ENCODE data around the gene LMF2.

The LMF2 gene

DNA sequence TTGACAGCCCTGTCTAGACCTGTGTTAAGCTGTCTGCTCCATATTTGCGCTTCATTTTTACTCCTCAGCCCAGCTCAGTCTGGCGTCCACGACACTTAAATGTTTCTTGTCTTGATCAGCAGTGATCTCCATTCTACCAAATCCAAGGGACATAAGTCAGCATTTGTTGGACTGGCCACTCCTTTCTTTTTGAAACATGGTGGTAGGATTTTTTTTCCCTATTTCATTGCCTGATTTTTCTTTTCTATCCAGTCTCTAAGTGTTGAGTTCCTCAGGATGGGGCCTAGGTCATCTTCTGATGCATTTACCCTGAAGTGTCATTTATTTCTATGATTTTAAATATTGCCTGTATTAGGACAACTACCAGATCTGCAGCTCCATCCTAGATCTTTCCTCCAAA lies 1.4 kb upstream of the LMF2 start:
- TF ChIP-seq, protein P1, sequence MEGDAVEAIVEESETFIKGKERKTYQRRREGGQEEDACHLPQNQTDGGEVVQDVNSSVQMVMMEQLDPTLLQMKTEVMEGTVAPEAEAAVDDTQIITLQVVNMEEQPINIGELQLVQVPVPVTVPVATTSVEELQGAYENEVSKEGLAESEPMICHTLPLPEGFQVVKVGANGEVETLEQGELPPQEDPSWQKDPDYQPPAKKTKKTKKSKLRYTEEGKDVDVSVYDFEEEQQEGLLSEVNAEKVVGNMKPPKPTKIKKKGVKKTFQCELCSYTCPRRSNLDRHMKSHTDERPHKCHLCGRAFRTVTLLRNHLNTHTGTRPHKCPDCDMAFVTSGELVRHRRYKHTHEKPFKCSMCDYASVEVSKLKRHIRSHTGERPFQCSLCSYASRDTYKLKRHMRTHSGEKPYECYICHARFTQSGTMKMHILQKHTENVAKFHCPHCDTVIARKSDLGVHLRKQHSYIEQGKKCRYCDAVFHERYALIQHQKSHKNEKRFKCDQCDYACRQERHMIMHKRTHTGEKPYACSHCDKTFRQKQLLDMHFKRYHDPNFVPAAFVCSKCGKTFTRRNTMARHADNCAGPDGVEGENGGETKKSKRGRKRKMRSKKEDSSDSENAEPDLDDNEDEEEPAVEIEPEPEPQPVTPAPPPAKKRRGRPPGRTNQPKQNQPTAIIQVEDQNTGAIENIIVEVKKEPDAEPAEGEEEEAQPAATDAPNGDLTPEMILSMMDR (IDR thresholded peaks at IDR 0.05; ENCODE audit: control insufficient read depth, insufficient read depth, low read depth, low read length, missing control alignments) = no peak
- no peak for DNase-seq (ENCODE audit: low read depth)
- peak overlapping the region; percentile 84 for H3K4me3 ChIP-seq (ENCODE audit: control insufficient read depth, low read depth, low read length)

DNA sequence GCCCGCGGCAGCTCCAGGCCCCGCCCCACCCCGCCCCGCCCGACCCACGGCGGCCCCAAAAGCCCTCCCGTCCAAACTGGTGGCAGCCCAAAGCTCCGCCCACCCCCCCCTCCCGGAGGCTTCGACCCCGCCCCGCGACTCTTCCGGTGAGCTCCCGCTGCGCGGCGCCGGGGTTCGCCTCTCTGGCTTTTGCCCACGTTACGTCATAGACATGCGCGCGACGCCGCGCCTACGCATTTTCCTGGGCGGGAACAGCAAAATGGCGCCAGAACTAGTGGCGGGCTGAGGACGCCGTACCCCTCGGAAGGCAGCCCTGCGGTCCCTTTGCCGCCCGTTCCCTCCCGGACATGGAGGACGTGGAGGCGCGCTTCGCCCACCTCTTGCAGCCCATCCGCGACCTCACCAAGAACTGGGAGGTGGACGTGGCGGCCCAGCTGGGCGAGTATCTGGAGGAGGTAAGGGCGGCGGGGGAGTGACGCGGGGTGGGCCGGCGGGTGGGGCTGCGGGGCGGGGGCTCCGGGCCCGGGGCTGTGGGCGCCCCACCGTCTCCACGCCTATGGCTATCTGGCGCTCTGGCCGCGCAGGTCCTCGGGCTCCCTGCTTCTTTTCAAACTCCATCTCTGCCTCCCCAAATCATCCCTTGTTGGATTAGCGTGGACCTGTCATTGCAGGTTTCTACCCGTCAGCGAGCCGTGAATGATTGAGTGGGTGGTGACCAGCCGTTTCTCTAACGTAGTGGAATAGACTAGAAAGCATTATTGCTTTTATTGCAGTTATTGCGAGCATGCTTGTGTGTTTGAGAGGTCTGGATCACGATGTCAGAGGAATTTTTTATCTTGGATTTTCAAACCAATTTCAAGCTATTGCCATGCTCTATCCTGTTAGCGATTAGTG lies 736 bp upstream of the LMF2 start, which contains the start of gene NCAPH2:
TSS of gene NCAPH2 (plus strand) at position 234 of the 894 bp plus-strand sequence. CDS start at position 348, 114 bp downstream.
- H3K4me3 ChIP-seq (ENCODE audit: control insufficient read depth, low read depth, low read length) = peak within 1 kb of the TSS; percentile 100
- TF ChIP-seq, protein P1 (IDR thresholded peaks at IDR 0.05; ENCODE audit: control insufficient read depth, insufficient read depth, low read depth, low read length, missing control alignments) = no peak
- DNase-seq (ENCODE audit: low read depth) = peak; percentile 76

DNA sequence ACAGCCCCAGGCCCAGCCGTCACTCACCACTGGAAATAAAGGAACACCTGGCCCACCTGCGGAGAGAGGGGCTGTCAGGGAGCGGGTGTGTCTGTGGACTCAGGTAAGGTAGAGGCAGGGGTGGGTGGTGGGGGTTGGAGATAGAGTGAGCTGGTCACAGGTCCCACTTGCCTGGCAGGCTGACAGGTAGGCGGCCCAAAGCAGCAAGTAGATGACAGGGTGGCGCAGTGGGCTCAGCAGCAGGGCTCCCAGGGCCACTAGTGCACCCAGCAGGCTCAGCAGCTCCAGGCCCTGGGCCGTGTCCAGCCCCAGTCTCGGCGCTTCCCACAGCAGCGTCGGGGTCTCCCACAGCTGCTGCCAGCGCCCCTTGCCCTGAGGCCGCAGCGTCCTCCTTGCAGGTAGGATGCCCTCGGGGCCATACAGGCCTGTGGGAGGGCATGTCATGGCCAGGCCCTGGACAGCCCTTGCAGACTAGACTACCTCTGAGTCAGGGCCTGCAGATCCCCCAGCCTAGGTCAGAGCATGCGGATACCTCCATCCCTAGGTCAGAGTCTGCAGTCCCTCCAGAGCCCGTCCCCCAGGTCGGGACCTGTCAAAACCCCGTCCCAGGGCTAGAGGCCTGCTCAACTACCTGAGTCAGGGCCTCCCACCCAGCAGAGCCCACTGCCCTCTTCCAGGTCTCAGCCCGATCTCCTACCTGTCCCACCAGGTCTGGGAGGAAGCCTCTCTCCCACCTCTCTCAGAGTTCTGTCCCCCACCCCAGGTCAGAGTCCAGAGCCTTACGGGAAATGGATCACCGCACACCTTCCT lies 686 bp downstream of the LMF2 start:
- H3K4me3 ChIP-seq (ENCODE audit: control insufficient read depth, low read depth, low read length) = peak overlapping the region; percentile 100
- no peak for DNase-seq (ENCODE audit: low read depth)
- TF ChIP-seq, protein P1 (IDR thresholded peaks at IDR 0.05; ENCODE audit: control insufficient read depth, insufficient read depth, low read depth, low read length, missing control alignments) = no peak

DNA sequence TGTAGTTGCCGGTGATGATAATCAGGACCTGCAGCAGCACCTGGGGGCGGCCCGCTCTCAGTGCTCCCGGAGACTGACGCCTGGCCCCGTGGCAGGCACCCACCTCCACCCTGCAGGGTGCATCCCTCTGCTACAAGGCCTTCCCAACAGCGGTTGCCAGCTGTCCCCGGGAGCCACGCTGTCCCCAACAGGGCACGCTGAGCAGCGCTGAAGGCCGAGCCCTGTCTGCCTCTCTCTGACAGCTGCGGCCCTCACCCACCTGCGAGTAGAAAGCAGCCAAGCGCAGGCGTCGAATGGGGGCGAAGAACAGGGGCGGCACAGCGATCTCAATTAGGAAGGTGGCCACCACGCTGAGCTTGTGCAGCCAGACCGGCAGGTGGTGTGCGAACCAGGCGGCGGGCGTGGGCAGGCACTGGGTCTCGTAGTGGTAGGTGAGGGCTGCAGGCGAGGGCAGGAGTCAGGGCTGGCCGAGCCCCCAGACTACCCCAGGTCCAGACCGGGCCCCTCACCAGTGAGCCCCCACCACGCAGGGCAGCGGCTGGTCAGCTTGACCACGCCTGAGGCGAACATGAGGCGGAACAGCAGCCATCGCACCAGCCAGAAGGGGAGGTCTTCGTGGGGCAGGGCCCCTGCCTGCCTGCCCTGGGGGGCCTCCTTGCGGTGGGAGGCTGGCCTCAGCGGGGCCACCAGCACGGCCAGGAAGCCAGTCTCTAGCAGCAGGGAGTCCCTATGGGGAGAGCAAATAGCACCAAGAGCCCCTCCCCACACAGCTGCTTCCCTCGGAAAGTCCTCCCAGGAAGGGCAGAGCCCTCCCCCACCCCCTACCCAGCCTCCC lies 1.5 kb downstream of the LMF2 start:
- H3K4me3 ChIP-seq (ENCODE audit: control insufficient read depth, low read depth, low read length) = peak overlapping the region; percentile 100
- no peak for DNase-seq (ENCODE audit: low read depth)
- TF ChIP-seq, protein P1 (IDR thresholded peaks at IDR 0.05; ENCODE audit: control insufficient read depth, insufficient read depth, low read depth, low read length, missing control alignments) = no peak

DNA sequence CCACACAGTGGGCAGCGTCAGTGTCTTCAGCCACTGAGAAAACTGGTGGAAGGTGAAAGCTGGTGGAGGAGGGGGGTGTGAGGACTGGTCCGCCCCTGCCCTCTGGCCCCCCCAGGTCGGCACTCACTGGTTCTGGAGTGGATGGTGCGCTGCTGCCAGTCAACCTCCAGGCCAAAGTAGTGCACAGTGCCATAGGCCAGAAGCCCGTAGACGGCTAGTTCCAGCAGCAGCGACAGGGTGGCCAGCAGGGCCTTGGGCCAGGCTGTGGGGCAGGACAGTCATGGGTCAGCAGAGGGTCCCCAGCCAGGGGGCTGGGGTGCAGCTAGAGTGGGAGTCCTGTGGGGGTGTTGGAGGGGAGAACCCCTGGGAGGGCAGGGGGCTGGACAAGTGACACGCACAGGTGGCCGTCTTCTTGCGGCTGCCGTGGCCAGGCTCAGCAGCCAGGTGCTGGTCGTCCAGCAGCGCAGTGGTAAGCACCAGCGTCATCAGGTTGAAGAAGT lies 2.2 kb downstream of the LMF2 start:
- no peak for DNase-seq (ENCODE audit: low read depth)
- TF ChIP-seq, protein P1 (IDR thresholded peaks at IDR 0.05; ENCODE audit: control insufficient read depth, insufficient read depth, low read depth, low read length, missing control alignments) = no peak

More for the DNA sequence above, 2.2 kb downstream of the LMF2 start:
- no peak overlapping the region for H3K4me3 ChIP-seq (ENCODE audit: control insufficient read depth, low read depth, low read length)
